Measurements from ENCODE around the gene DNAI1. TPM values are rescaled to one million over a fixed set of nuclear protein-coding genes. Genes with fewer than 3 reads are reported as not detected.

The DNAI1 gene
- total RNA-seq, 2 donors from 2014 or later, result 2.5 to 4.1 TPM

DNA sequence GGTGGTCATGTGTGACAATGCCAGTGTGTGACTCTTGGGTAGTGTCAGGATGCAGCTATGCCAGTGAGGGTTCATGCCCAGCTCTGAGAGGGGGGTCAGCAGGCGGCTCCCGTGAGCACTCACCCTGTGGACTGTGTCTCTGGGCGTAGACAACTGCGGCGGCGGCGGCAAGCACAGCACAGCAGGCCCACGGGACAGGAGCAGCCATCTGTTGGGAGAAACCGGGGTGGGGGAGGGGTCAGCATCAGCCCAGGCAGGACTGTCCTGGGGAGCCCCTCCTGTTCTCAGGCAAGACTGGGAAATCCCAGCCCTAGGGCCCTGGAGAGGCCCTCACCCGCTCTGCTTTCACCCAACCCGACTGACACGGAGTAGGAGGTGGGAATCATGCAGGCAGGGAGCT, 110.2 kb downstream of the DNAI1 start:
- TF ChIP-seq, protein P1, sequence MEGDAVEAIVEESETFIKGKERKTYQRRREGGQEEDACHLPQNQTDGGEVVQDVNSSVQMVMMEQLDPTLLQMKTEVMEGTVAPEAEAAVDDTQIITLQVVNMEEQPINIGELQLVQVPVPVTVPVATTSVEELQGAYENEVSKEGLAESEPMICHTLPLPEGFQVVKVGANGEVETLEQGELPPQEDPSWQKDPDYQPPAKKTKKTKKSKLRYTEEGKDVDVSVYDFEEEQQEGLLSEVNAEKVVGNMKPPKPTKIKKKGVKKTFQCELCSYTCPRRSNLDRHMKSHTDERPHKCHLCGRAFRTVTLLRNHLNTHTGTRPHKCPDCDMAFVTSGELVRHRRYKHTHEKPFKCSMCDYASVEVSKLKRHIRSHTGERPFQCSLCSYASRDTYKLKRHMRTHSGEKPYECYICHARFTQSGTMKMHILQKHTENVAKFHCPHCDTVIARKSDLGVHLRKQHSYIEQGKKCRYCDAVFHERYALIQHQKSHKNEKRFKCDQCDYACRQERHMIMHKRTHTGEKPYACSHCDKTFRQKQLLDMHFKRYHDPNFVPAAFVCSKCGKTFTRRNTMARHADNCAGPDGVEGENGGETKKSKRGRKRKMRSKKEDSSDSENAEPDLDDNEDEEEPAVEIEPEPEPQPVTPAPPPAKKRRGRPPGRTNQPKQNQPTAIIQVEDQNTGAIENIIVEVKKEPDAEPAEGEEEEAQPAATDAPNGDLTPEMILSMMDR (conservative IDR thresholded peaks at IDR 0.05), result no peak

DNA sequence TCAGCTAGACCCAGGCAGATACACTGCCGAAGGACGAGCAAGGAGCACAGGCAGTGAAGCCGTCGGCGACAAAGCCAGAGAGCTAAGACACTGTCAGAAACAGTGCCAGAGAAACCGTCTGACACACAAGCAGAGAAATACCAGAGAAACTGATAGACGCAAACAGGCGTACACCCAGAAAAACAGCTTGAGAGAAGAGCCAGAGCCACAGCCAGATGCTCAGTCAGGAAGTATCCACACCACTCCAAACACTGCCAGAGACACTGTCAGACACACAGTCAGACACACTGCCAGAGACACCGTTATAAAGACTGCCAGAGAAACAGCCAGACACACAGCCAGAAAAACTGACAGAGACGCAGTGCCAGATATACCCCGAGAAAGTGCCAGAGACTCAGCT, 111.8 kb downstream of the DNAI1 start:
- no peak overlapping the region for H3K4me3 Mint-ChIP-seq
- Histone ChIP-seq H3K27ac (ENCODE audit: low read depth, low read length) (peak overlapping the region; percentile 1), H3K27me3 (ENCODE audit: control insufficient read depth, insufficient read depth, low read length, poor library complexity, severe bottlenecking) (peaks cover 15% of the 10 kb centered on the region), H3K4me1 (ENCODE audit: control insufficient read depth, insufficient read depth, low read length) (no peaks in the 10 kb centered on the region), H3K9me3 (ENCODE audit: control insufficient read depth, low read length) (no peaks in the 10 kb centered on the region), H3K36me3 (ENCODE audit: control insufficient read depth, insufficient read depth, low read length) (no peaks in the 10 kb centered on the region), H3K9ac (ENCODE audit: extremely low read depth, low read length, poor library complexity, severe bottlenecking) (no peak overlapping the region), H3K4me3 (ENCODE audit: low read length) (no peak overlapping the region)
- H3K9me3 Mint-ChIP-seq, result no peaks in the 10 kb centered on the region
- WGBS, 2 experiments (ENCODE audit: insufficient coverage in 1 of 2, insufficient read length in 1 of 2), result 92 to 93% methylated on average over 11 of the region's 11 CpGs
- no peak overlapping the region for H3K27ac Mint-ChIP-seq
- H3K36me3 Mint-ChIP-seq (ENCODE audit: low read depth), result no peaks in the 10 kb centered on the region
- TF ChIP-seq, protein P1 (conservative IDR thresholded peaks at IDR 0.05), result no peak
- no peak for DNase-seq
- H3K27me3 Mint-ChIP-seq (ENCODE audit: insufficient read depth), result peaks cover 30% of the 10 kb centered on the region
- H3K4me1 Mint-ChIP-seq, result peaks cover 7% of the 10 kb centered on the region

More for the DNA sequence above, 110.2 kb downstream of the DNAI1 start:
- H3K27me3 Mint-ChIP-seq (ENCODE audit: insufficient read depth), result peaks cover 44% of the 10 kb centered on the region
- DNase-seq, result no peak
- no peaks in the 10 kb centered on the region for H3K9me3 Mint-ChIP-seq
- no peaks in the 10 kb centered on the region for H3K36me3 Mint-ChIP-seq (ENCODE audit: low read depth)
- 81 to 84% methylated on average over 7 to 12 of the region's 12 CpGs for WGBS, 2 experiments (ENCODE audit: insufficient coverage in 1 of 2, insufficient read length in 1 of 2)
- H3K4me3 ChIP-seq (ENCODE audit: low read length), result no peak overlapping the region
- H3K4me1 ChIP-seq (ENCODE audit: control insufficient read depth, insufficient read depth, low read length), result no peaks in the 10 kb centered on the region
- H3K9ac ChIP-seq (ENCODE audit: extremely low read depth, low read length, poor library complexity, severe bottlenecking), result no peak overlapping the region
- H3K36me3 ChIP-seq (ENCODE audit: control insufficient read depth, insufficient read depth, low read length), result no peaks in the 10 kb centered on the region
- no peak overlapping the region for H3K4me3 Mint-ChIP-seq
- peaks cover 8% of the 10 kb centered on the region for H3K4me1 Mint-ChIP-seq
- peaks cover 15% of the 10 kb centered on the region for H3K27me3 ChIP-seq (ENCODE audit: control insufficient read depth, insufficient read depth, low read length, poor library complexity, severe bottlenecking)
- H3K9me3 ChIP-seq (ENCODE audit: control insufficient read depth, low read length), result no peaks in the 10 kb centered on the region
- H3K27ac Mint-ChIP-seq, result no peak overlapping the region
- peak overlapping the region; percentile 29 for H3K27ac ChIP-seq (ENCODE audit: low read depth, low read length)

Other genes with a start within 250 kb of the DNAI1 start
- 10 to 100 TPM in 1 of 2 donors, 1 to 10 TPM in 1; 7.7 to 10.6 TPM for gene KIF24, start 129.5 kb upstream of the DNAI1 start, total RNA-seq
- 10 to 100 TPM; 20.6 to 29.4 TPM for gene NUDT2, start 129.2 kb upstream of the DNAI1 start, total RNA-seq
- 10 to 100 TPM; 56.7 to 58.8 TPM for gene MYORG, start 81.9 kb upstream of the DNAI1 start, total RNA-seq
- gene FAM219A, start 235 bp upstream of the DNAI1 start, total RNA-seq, result 10 to 100 TPM; 17.1 to 19.6 TPM
- 10 to 100 TPM in 1 of 2 donors, 1 to 10 TPM in 1; 7.1 to 14.5 TPM for gene ENHO, start 64.2 kb downstream of the DNAI1 start, total RNA-seq
- gene CNTFR, start 130.9 kb downstream of the DNAI1 start, total RNA-seq, result 1 to 10 TPM in 1 of 2 donors, under 1 TPM in 1; 0.53 to 1.6 TPM
- gene RPP25L, start 153.3 kb downstream of the DNAI1 start, total RNA-seq, result 10 to 100 TPM; 19.3 to 22.4 TPM
- gene DCTN3, start 161.7 kb downstream of the DNAI1 start, total RNA-seq, result 10 to 100 TPM; 51.9 to 53.6 TPM
- under 1 TPM; 0.31 to 0.80 TPM for gene ARID3C, start 170.3 kb downstream of the DNAI1 start, total RNA-seq
- gene SIGMAR1, start 179.0 kb downstream of the DNAI1 start, total RNA-seq, result 10 to 100 TPM; 49.1 to 49.4 TPM
- gene GALT, start 187.9 kb downstream of the DNAI1 start, total RNA-seq, result 10 to 100 TPM; 44.3 to 49.3 TPM
- 10 to 100 TPM in 1 of 2 donors, 1 to 10 TPM in 1; 6.9 to 12.7 TPM for gene IL11RA, start 193.4 kb downstream of the DNAI1 start, total RNA-seq
- gene CCL27, start 203.9 kb downstream of the DNAI1 start, total RNA-seq, result not detected
- not detected for gene CCL19, start 232.5 kb downstream of the DNAI1 start, total RNA-seq

Measured in endodermal cell (in vitro differentiated cells).